ENCODE data around the gene IRX6.

DNA sequence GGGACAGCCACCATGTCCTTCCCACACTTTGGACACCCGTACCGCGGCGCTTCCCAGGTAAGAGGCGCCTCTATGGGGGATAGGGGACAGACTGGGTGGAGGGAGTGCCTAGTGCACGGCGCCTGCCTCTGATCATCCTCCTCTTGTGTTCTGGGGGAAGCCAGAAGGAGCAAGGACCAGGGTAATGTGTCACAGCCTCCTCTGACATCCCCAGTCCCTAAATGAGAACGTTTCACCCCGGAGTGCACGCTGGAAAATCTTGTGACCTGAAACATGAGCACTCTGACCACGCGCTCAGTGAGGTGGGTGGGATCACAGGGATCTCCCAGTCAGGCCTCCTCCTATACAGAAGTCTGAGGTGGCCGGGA lies 1.1 kb downstream of the IRX6 start:
- TF ChIP-seq, protein P1, sequence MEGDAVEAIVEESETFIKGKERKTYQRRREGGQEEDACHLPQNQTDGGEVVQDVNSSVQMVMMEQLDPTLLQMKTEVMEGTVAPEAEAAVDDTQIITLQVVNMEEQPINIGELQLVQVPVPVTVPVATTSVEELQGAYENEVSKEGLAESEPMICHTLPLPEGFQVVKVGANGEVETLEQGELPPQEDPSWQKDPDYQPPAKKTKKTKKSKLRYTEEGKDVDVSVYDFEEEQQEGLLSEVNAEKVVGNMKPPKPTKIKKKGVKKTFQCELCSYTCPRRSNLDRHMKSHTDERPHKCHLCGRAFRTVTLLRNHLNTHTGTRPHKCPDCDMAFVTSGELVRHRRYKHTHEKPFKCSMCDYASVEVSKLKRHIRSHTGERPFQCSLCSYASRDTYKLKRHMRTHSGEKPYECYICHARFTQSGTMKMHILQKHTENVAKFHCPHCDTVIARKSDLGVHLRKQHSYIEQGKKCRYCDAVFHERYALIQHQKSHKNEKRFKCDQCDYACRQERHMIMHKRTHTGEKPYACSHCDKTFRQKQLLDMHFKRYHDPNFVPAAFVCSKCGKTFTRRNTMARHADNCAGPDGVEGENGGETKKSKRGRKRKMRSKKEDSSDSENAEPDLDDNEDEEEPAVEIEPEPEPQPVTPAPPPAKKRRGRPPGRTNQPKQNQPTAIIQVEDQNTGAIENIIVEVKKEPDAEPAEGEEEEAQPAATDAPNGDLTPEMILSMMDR (conservative IDR thresholded peaks at IDR 0.05; ENCODE audit: low read length) = no peak
- no peak for TF ChIP-seq EZH2phosphoT487 (IDR thresholded peaks at IDR 0.05; ENCODE audit: borderline replicate concordance)
